ENCODE measurements around the gene GAPVD1.
"Not testable (repeated sequence)": the region's sequence is repeated elsewhere in the genome, so short reads cannot be mapped to it uniquely, and the experiment has no call there.

Gene GAPVD1

GRCh38 chr9:125261501-125262293, at the start of gene GAPVD1:
GAPVD1 (plus strand) TSS chr9:125261826; CDS start chr9:125298922, 37,096 bp downstream.
- peak; percentile 84 for DNase-seq (ENCODE audit: low read depth)

GRCh38 chr9:125214186-125214585, 47.4 kb upstream of the GAPVD1 start:
- no peak for DNase-seq (ENCODE audit: low read depth)

GRCh38 chr9:125218621-125219020, 43.0 kb upstream of the GAPVD1 start:
- DNase-seq (ENCODE audit: low read depth) = no peak

- not testable (repeated sequence) for DNase-seq (ENCODE audit: low read depth)
Observed at GRCh38 chr9:125224858-125225257, 36.8 kb upstream of the GAPVD1 start.

GRCh38 chr9:125227761-125228160, 33.9 kb upstream of the GAPVD1 start:
- DNase-seq (ENCODE audit: low read depth) = no peak

- DNase-seq (ENCODE audit: low read depth) = no peak
Observed at GRCh38 chr9:125233678-125234077, 27.9 kb upstream of the GAPVD1 start.

GRCh38 chr9:125234099-125234498, 27.5 kb upstream of the GAPVD1 start:
- not testable (repeated sequence) for DNase-seq (ENCODE audit: low read depth)

GRCh38 chr9:125235804-125236519, 25.7 kb upstream of the GAPVD1 start:
- no peak for DNase-seq (ENCODE audit: low read depth)

- not testable (repeated sequence) for DNase-seq (ENCODE audit: low read depth)
Observed at GRCh38 chr9:125236520-125237159, 25.0 kb upstream of the GAPVD1 start.

- no peak for DNase-seq (ENCODE audit: low read depth)
Observed at GRCh38 chr9:125238127-125238914, 23.3 kb upstream of the GAPVD1 start.

GRCh38 chr9:125238915-125239446, 22.6 kb upstream of the GAPVD1 start:
- no peak for DNase-seq (ENCODE audit: low read depth)

- DNase-seq (ENCODE audit: low read depth) = no peak
Observed at GRCh38 chr9:125239631-125240597, 21.7 kb upstream of the GAPVD1 start.

- DNase-seq (ENCODE audit: low read depth) = no peak
Observed at GRCh38 chr9:125240649-125240999, 21.0 kb upstream of the GAPVD1 start.

GRCh38 chr9:125241000-125241862, 20.4 kb upstream of the GAPVD1 start, which contains the start of gene HSPA5:
HSPA5 (minus strand) TSS chr9:125241343; CDS start chr9:125241126, 217 bp downstream.
- peak; percentile 99 for DNase-seq (ENCODE audit: low read depth)

- DNase-seq (ENCODE audit: low read depth) = no peak
Observed at GRCh38 chr9:125241863-125242739, 19.5 kb upstream of the GAPVD1 start.

GRCh38 chr9:125243792-125244260, 17.8 kb upstream of the GAPVD1 start:
- DNase-seq (ENCODE audit: low read depth) = no peak

GRCh38 chr9:125246261-125246667, 15.4 kb upstream of the GAPVD1 start:
- no peak for DNase-seq (ENCODE audit: low read depth)

GRCh38 chr9:125254231-125254630, 7.4 kb upstream of the GAPVD1 start:
- no peak for DNase-seq (ENCODE audit: low read depth)
